Measurements from ENCODE around the gene CCDC88B. TPM values are rescaled to one million over a fixed set of nuclear protein-coding genes. Genes with fewer than 3 reads are reported as not detected.
A peak's percentile ranks its signal among the peaks of the same experiment; 100 is the strongest.

The CCDC88B gene
- total and polyA plus RNA-seq, 9 of the 15 experiments (the other 6 are each of a cell fraction or from before 2014, with no cell fraction given), result 0.13 to 18.1 (median 7.9) TPM

GRCh38 chr11:64331569-64332371, 8.2 kb upstream of the CCDC88B start (continued):
- TF ChIP-seq, protein P1, sequence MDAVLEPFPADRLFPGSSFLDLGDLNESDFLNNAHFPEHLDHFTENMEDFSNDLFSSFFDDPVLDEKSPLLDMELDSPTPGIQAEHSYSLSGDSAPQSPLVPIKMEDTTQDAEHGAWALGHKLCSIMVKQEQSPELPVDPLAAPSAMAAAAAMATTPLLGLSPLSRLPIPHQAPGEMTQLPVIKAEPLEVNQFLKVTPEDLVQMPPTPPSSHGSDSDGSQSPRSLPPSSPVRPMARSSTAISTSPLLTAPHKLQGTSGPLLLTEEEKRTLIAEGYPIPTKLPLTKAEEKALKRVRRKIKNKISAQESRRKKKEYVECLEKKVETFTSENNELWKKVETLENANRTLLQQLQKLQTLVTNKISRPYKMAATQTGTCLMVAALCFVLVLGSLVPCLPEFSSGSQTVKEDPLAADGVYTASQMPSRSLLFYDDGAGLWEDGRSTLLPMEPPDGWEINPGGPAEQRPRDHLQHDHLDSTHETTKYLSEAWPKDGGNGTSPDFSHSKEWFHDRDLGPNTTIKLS (IDR thresholded peaks at IDR 0.05; ENCODE audit: borderline replicate concordance, low read depth), result peak; percentile 55; the same call in 1 of the 2 replicates
- TF ChIP-seq DMBX1 (CRISPR knock-in tag; IDR thresholded peaks at IDR 0.05; ENCODE audit: borderline replicate concordance) (peak; percentile 71), IRF1 (CRISPR knock-in tag; IDR thresholded peaks at IDR 0.05; ENCODE audit: borderline replicate concordance) (no peak), HDAC2 (IDR thresholded peaks at IDR 0.05) (peak; percentile 87), KDM2B (CRISPR knock-in tag; IDR thresholded peaks at IDR 0.05) (no peak), ZNF639 (CRISPR knock-in tag; conservative IDR thresholded peaks at IDR 0.05 in 1 of 2, IDR thresholded peaks at IDR 0.05 in 1 of 2) (peak in 1 of 2 experiments; percentile 72; a peak in 2 of 4 replicates), ZFPM2 (CRISPR knock-in tag; IDR thresholded peaks at IDR 0.05) (no peak), MYC (IDR thresholded peaks at IDR 0.05; ENCODE audit: low read depth, low read length) (peak; percentile 70), MYC (CRISPR knock-in tag; IDR thresholded peaks at IDR 0.05; ENCODE audit: borderline replicate concordance, low read depth) (0 out of 2 replicates have a peak, but pooled peaks have one; percentile 34), ZBTB17 (CRISPR knock-in tag; IDR thresholded peaks at IDR 0.05) (peak; percentile 59; the same call in 1 of the 2 replicates), ZNF785 (CRISPR knock-in tag; IDR thresholded peaks at IDR 0.05) (no peak), RFX7 (CRISPR knock-in tag; IDR thresholded peaks at IDR 0.05) (no peak), ATF7 (IDR thresholded peaks at IDR 0.05) (peak; percentile 87), HDAC1 (IDR thresholded peaks at IDR 0.05) (peak in 1 of 2 experiments; percentile 96; a peak in 2 of 4 replicates), ZBTB7A (IDR thresholded peaks at IDR 0.05; ENCODE audit: borderline replicate concordance, control insufficient read depth, low read depth, low read length) (no peak), NUFIP1 (IDR thresholded peaks at IDR 0.05; ENCODE audit: partially characterized antibody) (peak; percentile 19), ZNF589 (CRISPR knock-in tag; IDR thresholded peaks at IDR 0.05; ENCODE audit: low read depth) (peak; percentile 38; the same call in 1 of the 2 replicates), ZNF561 (CRISPR knock-in tag; conservative IDR thresholded peaks at IDR 0.05) (no peak), CREM (IDR thresholded peaks at IDR 0.05; ENCODE audit: low read depth) (peak; percentile 69), ZNF217 (CRISPR knock-in tag; IDR thresholded peaks at IDR 0.05) (no peak), NCOR1 (IDR thresholded peaks at IDR 0.05) (no peak), NRF1 (conservative IDR thresholded peaks at IDR 0.05 in 1 of 2, IDR thresholded peaks at IDR 0.05 in 1 of 2) (peak; percentile 53 to 67), SUPT5H (IDR thresholded peaks at IDR 0.05) (peak; percentile 49; the same call in 1 of the 2 replicates)
- TF ChIP-seq, protein P2, sequence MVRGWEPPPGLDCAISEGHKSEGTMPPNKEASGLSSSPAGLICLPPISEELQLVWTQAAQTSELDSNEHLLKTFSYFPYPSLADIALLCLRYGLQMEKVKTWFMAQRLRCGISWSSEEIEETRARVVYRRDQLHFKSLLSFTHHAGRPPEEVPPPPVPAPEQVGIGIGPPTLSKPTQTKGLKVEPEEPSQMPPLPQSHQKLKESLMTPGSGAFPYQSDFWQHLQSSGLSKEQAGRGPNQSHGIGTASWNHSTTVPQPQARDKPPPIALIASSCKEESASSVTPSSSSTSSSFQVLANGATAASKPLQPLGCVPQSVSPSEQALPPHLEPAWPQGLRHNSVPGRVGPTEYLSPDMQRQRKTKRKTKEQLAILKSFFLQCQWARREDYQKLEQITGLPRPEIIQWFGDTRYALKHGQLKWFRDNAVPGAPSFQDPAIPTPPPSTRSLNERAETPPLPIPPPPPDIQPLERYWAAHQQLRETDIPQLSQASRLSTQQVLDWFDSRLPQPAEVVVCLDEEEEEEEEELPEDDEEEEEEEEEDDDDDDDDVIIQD (CRISPR knock-in tag; IDR thresholded peaks at IDR 0.05), result no peak
